ENCODE results near the gene AGO3.

The AGO3 gene

DNA sequence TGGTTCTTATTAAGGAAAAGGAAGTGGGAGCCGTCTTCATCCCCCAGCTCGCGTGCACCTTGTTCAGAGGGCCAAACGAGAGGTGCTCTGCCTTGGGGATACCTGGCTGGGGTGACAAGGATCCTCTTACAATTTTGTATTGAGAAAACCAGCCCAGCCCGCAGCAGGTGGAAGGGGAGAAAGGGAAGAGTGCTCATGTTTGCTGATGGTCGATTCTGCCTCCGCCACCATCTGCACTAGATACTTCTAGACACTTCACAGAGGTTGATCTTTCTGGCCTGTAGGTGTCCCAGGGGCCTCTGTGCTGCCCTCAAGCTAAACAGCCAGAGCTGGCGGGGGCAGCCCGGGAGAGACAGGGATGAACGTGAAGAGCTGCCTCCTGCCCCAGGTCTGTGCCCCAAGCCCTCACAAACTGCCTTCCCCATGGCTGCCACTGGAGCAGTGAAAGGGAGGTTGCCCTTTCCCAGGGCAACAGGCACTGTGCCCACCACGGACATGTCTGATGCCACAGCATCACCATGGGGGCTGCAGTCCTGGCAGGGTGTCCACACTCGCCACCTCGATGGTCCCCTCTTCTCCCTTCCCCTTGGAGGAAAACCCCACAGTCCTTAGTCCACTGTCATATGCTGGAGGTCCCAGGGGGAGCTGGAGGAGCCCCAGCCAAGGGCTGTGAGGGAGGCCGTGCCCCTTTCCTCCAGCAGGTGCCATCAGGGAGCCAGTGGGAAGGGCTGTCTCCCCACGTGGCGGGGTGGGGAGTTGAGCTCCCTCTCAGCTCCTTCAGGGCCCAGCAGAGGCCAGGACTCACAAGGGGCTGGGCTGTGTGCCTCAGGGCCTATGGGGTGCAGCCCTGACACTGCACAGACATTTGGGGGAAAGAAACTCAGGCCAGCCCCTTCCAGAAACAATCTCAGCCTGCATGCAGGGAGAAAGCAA is 165.9 kb downstream of the AGO3 start:
- DNase-seq (ENCODE audit: low read depth in 2 of 2), result no peak

DNA sequence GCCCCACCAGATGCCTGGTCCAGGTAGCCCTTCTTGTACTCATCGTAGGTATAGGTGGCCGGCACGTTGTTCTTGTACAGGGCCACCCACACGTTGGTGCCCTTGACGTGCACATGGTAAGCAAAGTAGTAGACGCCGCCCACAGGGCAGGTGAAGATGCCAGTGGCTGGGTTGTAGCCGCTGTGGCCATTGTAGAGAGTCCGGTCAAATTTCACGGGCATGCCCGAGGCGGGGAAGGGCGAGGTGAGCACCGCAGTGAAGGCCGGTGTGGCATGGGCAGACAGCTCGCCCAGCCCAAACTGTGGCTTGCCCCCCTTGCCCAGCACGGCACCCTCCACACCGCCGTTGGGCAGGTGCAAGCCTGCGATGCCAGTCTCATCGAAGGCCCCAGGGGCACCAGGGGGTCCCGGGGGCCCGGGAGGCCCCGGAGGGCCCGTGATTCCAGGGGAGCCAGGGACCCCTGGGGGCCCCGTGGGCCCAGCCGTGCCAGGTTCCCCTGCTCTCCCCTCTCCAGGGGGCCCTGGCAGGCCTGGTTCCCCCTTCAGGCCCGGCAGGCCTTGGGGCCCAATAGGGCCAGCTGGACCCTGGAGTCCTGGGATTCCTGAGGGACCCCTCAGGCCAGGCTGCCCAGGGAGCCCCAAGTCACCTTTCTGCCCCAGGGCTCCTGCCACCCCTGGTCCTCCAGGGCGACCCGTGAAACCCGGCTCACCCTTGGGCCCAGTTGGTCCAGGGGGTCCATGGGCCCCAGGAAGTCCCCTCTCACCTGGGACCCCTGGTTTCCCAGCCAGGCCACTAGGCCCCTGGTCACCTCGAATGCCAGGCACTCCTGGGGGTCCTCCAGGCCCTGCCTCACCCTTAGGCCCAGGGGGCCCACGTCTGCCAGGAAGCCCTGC is 167.0 kb downstream of the AGO3 start:
- no peak for DNase-seq (ENCODE audit: low read depth in 2 of 2)

DNA sequence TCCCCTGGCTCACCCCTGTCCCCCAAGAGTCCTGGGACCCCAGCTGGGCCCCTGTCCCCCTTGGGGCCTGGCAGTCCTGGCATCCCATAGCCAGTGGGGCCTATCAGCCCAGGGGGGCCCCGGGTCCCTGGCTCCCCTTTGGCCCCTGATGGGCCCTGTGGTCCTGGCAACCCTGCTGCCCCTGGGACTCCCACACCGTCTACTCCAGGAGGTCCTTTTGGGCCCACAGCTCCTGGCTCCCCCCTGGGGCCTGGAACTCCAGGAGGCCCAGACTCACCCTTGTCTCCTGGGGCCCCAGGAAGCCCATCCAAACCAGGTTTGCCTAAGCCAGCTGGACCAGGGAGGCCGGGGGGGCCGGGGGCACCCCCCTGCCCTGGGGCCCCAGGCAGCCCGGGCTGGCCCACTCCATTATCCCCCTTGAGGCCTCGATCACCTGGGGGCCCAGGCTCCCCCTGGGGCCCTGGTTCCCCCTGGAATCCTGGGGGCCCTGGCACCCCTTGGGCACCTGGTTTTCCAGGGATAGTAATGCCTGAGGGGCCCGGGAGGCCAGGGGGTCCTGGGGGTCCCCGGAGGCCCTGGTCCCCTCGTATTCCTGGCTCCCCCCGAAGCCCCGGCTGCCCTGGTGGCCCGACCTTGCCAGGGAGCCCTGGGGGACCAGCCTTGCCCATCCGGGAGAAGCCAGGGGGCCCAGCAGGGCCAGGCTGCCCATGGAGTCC is 167.9 kb downstream of the AGO3 start:
- DNase-seq (ENCODE audit: low read depth in 2 of 2), result no peak

DNA sequence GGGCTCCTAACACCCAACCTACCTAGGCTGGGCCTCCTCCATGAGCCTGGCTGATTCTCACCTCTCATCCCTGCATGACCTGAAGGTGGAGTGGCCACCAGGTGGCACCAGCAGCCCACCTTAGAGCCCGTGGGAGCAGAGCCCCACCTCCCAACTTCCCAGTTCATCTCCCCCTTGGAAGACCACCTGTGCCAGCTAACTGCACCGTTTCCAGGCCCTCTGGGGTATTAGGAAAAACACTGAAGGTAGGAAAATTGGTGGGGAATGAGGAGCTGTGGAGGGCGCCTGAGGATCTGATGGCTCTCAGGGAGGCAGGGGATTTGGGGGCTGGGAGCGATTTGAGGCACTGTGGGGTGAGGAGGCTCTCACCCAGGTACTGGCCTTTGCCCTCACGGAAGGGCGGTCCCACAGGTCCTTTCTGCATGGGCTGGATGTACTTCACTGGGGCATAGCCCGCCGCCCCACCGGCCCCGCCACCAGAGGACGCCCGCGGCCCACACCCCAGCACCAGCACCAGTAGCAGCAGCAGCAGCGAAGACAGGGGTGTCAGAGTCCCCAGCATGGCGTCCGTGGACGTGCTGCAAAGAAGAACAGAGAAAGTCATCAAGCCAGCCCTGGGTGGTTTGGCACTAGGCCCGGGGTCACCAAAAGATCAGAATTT is 168.9 kb downstream of the AGO3 start:
- peak; percentile 52 to 72 for DNase-seq (ENCODE audit: low read depth in 2 of 2)

DNA sequence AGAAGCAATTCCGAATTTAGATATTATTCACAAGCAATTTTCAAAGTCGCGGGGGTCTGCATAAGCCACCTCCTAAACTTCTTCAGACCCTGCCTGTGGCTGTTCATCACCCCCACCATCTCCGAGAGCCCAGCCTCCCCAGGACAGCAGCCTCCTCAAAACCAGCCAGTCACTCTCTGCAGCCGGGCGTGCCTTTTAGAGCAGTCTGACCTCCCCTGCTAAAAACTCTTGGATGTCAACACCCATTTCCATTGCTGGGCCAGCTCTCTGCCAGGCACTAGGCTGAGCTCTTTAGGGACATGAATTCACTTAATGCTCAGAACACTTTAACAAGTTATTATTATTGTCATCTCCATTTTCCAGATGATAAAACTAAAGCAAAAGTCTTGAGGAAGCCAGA is 169.5 kb downstream of the AGO3 start:
- no peak for DNase-seq (ENCODE audit: low read depth in 2 of 2)

DNA sequence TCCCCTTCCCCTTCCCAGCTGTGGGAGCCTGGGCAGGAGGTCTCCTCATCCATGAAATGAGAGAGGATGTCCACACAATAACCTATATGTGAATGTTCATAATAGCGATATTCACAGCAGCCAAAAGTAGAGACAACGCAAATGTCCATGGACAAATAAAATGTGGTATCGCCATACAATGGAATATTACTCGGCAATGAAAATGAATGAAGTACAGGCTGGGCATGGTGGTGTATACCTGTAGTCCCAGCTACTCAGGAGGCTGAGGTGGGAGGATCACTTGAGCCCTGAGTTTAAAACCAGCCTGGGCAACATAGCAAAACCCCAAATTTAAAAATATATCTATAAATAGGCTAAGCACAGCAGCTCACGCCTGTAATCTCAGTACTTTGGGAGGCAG is 170.6 kb downstream of the AGO3 start:
- DNase-seq (ENCODE audit: low read depth in 2 of 2), result no peak

DNA sequence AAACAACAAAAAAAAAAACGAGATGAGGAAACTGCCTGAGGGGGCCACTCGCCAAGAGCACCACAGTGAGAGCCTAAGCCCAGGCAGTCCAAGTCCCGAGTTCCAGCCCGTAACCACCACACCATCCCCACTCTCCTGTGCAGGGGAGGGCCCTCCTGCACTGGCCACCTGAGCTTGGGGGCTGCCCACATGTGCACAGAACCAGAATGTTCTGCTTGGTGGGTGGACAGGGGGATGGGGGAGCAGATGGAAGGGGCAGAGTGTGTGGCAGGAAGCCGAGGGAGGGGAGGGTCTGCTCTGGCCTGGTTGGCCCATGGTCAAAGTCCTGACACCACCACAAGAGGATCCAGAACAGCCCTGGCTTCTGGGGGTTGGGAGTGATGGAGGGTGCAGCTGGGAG is 175.4 kb downstream of the AGO3 start:
- DNase-seq (ENCODE audit: low read depth in 2 of 2), result no peak

DNA sequence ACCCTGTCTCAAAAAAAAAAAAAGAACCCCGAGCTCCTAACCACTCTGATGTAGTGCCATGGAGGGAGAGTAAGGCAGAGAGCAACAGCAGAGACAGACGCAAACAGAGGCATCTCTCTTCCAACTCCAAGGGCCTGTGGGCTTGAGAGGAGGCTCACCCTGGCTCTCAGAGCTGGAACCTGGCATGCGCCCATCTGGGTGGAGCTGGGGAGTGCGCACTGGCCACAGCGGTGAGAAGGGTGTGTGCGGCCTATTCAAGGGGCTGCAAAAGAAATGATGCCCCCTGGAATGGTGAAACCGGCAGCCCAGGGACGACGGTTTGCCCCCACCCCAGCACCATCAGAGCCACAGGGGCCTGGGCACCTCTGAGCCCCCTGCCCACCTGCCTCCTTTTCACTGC is 176.5 kb downstream of the AGO3 start:
- no peak for DNase-seq (ENCODE audit: low read depth in 2 of 2)

DNA sequence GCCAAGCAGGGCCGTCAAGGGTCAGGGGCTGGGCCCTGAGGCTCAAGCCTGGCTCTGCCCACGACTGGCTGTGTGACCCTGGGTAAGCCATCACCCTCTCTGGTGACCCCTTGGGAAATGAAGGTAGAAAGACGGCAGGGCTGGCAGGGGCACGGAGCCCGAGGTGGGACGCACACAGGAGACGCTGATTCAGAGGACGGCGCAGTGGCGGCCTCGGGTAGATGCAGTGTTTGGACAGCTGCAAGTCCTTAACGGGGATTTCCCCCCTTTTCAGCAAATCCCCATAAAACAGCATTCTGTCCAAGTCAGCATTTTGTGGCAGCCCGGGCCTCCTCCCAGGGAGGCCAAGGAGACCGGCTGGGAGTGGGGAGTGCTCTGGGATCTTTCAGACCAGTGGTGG is 177.4 kb downstream of the AGO3 start:
- DNase-seq (ENCODE audit: low read depth in 2 of 2), result no peak

DNA sequence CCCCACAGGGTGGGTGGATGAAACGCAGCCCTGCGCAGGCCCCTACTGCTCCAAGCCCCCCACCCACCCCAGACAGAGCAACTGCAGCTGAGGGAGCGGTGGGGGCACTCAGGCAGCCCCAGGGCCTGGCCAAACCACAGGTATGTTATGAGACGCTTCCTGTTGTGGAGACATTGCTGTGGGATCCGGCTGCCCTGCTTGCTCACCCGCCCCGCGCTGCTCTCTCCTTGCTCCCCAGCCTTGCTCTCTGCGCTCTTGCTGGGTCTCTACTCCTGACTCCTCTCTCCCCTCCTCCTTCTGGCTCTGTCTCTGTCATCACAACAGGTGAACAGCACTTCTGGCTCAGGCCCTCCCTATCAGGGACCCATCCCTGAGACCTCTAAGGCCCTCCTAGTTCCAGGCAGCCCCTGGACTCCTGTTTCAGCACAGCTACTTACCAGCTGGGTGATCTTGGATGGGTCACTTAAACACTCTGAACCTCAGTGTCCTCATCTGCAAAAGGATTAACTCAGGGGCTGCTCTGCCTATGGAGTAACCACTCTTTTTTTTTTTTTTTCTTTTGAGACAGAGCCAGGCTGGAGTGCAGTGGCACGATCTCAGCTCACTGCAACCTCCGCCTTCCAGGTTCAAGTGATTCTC is 178.3 kb downstream of the AGO3 start:
- no peak for DNase-seq (ENCODE audit: low read depth in 2 of 2)

DNA sequence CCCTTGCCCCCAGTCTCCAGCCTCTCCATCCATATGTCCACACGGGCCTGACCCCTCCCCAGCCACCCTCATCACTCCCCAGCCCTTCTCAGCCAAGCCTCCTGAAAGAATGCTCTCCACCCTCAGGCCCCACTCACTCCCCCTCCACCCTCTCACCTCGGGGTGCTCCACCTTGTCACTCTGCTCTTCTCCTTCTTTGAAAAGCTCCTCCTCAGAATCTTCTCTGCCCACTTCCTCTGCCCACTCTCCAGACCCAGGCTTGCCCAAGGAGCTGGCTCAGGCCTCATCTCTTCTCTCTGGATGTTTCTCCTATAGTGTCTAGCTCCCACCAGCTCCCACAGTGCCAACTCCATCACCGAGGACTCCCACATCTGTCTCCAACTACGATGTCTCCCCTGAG is 180.2 kb downstream of the AGO3 start:
- DNase-seq (ENCODE audit: low read depth in 2 of 2), result no peak

DNA sequence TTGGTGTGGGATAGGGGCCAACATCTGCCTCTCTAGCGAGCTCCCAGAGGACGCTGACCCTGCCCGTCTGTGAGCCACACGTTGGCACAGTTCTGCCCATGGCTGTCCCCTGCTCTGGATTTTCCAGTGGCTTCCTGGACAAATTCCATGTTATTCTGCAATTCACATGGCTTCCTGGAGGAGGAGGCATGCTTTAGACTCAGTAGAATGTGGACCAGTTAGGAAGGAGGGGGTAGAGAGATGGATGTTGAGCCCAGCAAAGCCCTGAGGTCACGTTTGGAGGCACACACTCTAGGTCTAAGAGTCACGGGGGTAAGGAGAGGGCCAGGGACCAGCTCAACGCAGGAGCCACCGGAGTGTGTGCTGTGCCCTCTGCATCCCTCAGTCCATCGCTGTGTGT is 181.9 kb downstream of the AGO3 start:
- no peak for DNase-seq (ENCODE audit: low read depth in 2 of 2)

DNA sequence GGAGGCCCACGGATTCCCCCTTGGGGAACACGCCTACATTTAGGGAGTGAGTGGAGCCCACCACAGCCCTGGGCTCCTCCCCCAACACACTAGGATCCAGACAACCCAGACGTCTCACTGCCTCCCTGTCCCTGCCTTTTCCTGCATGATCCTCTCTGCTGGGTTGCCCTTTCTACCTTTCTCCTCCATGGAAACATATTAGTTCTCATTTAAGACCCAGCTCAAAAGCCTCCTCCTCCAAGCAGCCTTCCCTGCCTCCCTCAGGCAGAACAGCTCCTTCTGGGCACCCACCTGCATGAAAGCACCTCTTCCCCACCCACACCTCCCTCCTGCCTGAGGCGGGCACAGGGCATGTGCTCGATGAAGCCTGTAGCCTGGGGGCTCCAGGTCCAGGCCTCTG is 183.5 kb downstream of the AGO3 start:
- DNase-seq (ENCODE audit: low read depth in 2 of 2), result no peak

DNA sequence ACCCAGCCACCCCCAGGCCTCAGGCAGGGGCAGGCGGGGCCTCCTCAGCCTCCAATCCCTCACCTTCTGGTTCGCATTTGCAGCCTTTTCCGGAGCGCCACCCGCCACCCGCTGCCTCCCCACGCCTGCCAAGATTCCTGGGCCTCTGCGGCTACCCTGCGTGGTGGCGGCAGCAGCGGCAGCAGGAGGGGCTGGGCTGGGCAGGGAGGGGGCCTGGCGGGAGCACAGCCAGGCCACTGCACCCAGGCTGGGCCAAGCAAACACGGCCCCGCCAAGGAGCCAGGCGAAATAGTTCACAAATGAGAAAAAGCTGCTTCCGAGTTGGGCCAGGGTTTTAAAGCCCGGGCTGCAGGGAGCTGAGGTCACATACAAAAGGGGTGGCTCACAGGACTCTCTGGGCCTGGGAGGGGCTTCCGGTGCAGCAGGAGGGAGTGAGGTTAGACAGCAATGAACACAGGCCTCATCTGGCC is 184.3 kb downstream of the AGO3 start:
- no peak for DNase-seq (ENCODE audit: low read depth in 2 of 2)

DNA sequence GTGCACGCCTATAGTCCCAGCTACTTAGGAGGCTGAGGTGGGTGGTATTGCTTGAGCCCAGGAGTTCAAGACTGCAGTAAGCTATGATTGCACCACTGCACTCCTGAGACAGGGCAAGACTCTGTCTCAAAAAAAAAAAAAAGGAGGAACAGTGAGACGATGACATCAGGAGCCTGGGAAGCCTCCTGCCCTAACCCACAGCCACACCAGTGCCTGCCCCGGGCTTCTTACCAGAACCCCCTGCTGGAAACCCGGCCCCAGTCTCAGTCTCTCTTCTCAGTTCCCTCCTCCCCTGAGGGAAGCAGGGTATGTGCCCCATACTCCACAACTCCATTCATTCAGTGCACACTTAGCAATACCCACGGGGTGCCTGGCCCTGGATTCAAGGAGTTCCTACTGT is 185.0 kb downstream of the AGO3 start:
- DNase-seq (ENCODE audit: low read depth in 2 of 2), result no peak

DNA sequence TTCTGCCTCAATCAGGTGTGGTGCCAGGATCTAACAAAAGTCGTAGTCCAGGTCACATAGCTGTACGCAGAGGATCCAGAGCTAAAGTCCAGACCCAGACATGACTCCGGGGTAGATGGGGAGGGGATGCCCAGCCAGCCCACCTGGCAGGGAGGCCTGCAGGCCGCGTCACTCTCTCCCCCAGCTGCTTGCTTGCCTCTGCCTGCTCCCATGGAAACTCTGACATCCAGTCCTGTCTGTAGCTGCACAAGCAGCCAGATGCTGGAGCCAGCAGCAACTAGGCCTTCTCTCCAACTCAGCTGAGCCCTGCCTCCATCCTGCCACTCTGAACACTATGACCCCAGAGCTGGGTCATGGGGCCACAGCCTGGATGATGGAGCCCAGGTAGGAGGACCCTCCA is 186.0 kb downstream of the AGO3 start:
- DNase-seq (ENCODE audit: low read depth in 2 of 2), result no peak

DNA sequence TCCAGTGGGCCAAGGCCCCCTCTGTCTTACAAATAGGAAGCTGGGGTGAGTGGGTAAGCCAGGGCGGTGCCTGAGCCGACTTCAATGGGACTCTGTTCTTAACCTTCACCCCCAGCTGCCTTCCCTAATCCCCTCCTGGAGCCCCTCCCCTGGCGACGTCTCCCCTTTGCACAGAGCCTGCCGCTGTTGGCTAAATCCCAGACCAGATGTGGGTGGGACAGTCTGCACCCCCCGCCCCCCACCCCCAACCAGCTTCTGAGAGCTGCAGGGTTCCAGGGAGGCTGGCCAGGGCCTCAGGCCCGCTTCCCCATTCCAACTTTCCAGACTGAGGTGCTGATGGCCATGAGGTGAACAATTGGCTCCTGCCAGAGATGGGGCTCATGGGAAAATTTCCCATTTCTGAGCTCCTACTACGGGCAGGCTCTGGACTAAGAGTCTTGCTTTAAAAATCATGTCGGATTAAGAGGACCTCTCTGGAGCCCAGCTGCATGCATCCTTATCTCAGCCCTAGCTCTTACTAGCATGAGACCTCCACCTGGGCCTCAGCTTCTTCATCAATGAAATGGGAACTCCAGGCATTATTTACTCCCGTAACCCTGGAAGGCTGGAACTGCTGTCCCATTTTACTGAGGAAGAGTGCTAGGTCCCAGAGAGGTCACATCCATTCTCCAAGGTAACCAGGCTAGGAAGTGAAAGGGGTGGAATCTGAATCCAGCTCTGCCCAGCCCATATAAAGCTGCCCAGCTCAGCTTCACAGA is 187.7 kb downstream of the AGO3 start:
- no peak for DNase-seq (ENCODE audit: low read depth in 2 of 2)

DNA sequence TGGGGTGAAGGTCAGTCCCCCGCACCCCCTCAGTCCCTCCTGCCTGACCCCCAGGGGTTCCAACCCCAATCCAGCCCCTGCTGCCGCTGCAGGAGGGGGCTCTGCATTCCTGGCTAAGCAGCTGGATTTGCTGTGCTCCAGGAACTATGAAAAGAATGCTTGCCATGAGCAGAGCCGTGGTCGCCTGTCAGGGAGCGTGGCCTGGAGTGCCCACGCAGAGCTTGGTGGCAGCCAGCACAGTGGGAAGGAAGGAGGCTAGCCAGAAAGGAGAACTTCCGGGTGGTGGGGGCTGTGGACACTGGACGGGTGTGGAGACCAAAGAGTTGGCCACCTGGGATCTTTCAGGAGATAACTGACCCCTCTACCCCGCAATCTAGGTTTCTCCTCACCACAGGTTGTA is 188.6 kb downstream of the AGO3 start:
- DNase-seq (ENCODE audit: low read depth in 2 of 2), result no peak

Measured in stimulated activated CD4-positive, alpha-beta T cell treated with anti-CD3 and anti-CD28 coated beads, Interleukin-12 subunit alpha, Interleukin-12 subunit beta, amount 100 ng/mL, for 24 hours (primary cell).